CD4-positive, CD25-positive, alpha-beta regulatory T cell (primary cell): Measurements from ENCODE around the gene MARCOL. TPM values are rescaled to one million over a fixed set of nuclear protein-coding genes. Genes with fewer than 3 reads are reported as not detected.

Experiments used
- ATAC-seq, 2 donors: fragments of 150-1000 bp; cut with Tn5 transposase; one replicate each; pipeline ENCODE4 v1.10.0; 2021; ENCODE audit warnings: low read depth in 2 of 2, moderate number of reproducible peaks in 2 of 2, moderate library complexity in 1 of 2
- DNase-seq, 3 donors: peaks; one replicate each; pipeline versions ENCODE4 v3.0.0 to v3.0.0-alpha.2; 2012 to 2022; ENCODE audit warnings: mixed read lengths in 1 of 3
- H3K27ac ChIP-seq: one replicate; pipeline ENCODE4 v1.7.0; 2013; ENCODE audit warnings: mild to moderate bottlenecking, low read length; ENCODE audit not compliant: insufficient read depth, poor library complexity, severe bottlenecking
- H3K27me3 ChIP-seq: one replicate; pipeline ENCODE4 v1.7.0; 2013; ENCODE audit warnings: low read length; ENCODE audit not compliant: control insufficient read depth, insufficient read depth
- H3K36me3 ChIP-seq: one replicate; pipeline ENCODE4 v1.7.0; 2013; ENCODE audit warnings: mild to moderate bottlenecking, low read length, moderate library complexity; ENCODE audit not compliant: control insufficient read depth, insufficient read depth
- H3K4me1 ChIP-seq: 2 replicates; pipeline ENCODE4 v1.7.0; 2013; ENCODE audit warnings: mild to moderate bottlenecking, low read length; ENCODE audit not compliant: insufficient read depth, control insufficient read depth, poor library complexity, severe bottlenecking
- H3K4me3 ChIP-seq: one replicate; pipeline ENCODE4 v1.7.0; 2013; ENCODE audit warnings: low read depth, mild to moderate bottlenecking, low read length, moderate library complexity
- H3K9me3 ChIP-seq, 2 experiments: 1 replicate in 1 of 2; 2 replicates in 1 of 2; pipeline ENCODE4 v1.7.0; 2013; ENCODE audit warnings: low read length in 2 of 2, mild to moderate bottlenecking in 1 of 2, moderate library complexity in 1 of 2; ENCODE audit not compliant: control insufficient read depth in 2 of 2
- H3K27ac Mint-ChIP-seq, 3 donors: one replicate each; pipeline ENCODE4 v1.8.0; 2020 to 2022; ENCODE audit warnings: mild to moderate bottlenecking in 3 of 3, mixed read lengths in 3 of 3, moderate library complexity in 2 of 3
- H3K27me3 Mint-ChIP-seq: one replicate; pipeline ENCODE4 v1.8.0; 2022; ENCODE audit warnings: mild to moderate bottlenecking, mixed read lengths
- H3K36me3 Mint-ChIP-seq: one replicate; pipeline ENCODE4 v1.8.0; 2020; ENCODE audit warnings: mixed read lengths
- H3K4me1 Mint-ChIP-seq, 4 donors: one replicate each; pipeline ENCODE4 v1.8.0; 2020 to 2022; ENCODE audit warnings: mixed read lengths in 4 of 4, mild to moderate bottlenecking in 1 of 4
- H3K4me3 Mint-ChIP-seq, 4 donors: one replicate each; pipeline ENCODE4 v1.8.0; 2020 to 2022; ENCODE audit warnings: mild to moderate bottlenecking in 4 of 4, mixed read lengths in 4 of 4, moderate library complexity in 3 of 4
- H3K9me3 Mint-ChIP-seq, 7 donors: one replicate each; pipeline ENCODE4 v1.8.0; 2020 to 2022; ENCODE audit warnings: mixed read lengths in 7 of 7, mild to moderate bottlenecking in 3 of 7, moderate library complexity in 2 of 7
- polyA plus RNA-seq, 4 donors: library from polyadenylated mRNA; unstranded; fragments of 300-500 nt; fragmentation: Illumina TruSeq; gene quantifications; one replicate each; pipeline ENCODE4 v1.2.3, GENCODE V29; 2021
- total RNA-seq: library from RNA; stranded (reverse); gene quantifications from one replicate; pipeline ENCODE4 v1.2.3, GENCODE V29; 2022

The MARCOL gene
- total and polyA plus RNA-seq, 5 donors from 2014 or later: not detected

DNA sequence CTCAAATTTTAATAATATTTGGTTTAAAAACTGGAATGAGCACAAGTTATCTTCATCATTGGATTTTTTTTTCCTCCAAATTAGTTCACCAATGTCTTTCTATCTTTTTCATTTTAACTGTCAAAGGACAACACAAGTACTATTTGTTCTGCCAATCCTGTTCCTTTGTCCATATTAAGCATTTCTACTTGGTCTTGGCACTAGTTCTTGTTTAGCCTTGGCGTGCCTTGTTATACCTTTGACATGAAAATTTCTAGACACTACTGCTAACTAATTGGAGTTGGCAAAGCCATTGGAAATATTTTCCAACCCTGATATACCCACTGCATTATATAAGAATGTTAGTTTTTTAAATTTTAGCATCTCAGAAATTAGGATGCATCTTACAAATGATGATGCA lies 31.7 kb upstream of the MARCOL start:
- ATAC-seq: no peak
- H3K4me1 Mint-ChIP-seq: no peaks in the 10 kb centered on the region
- DNase-seq: no peak
- no peaks in the 10 kb centered on the region for H3K36me3 ChIP-seq
- no peak overlapping the region for H3K27ac ChIP-seq
- H3K36me3 Mint-ChIP-seq: no peaks in the 10 kb centered on the region
- peaks cover 0 to 2% (median 0%) of the 10 kb centered on the region in 7 donors for H3K9me3 Mint-ChIP-seq
- no peak overlapping the region for H3K4me3 Mint-ChIP-seq
- no peaks in the 10 kb centered on the region for H3K9me3 ChIP-seq
- H3K27me3 ChIP-seq: no peaks in the 10 kb centered on the region
- no peak overlapping the region for H3K27ac Mint-ChIP-seq
- no peaks in the 10 kb centered on the region for H3K27me3 Mint-ChIP-seq
- no peaks in the 10 kb centered on the region for H3K4me1 ChIP-seq
- H3K4me3 ChIP-seq: no peak overlapping the region

- no peaks in the 10 kb centered on the region for H3K9me3 ChIP-seq
- H3K27ac Mint-ChIP-seq: no peak overlapping the region
- no peak overlapping the region for H3K27ac ChIP-seq
- no peaks in the 10 kb centered on the region for H3K27me3 ChIP-seq
- H3K4me1 Mint-ChIP-seq: no peaks in the 10 kb centered on the region
- H3K27me3 Mint-ChIP-seq: no peaks in the 10 kb centered on the region
- no peaks in the 10 kb centered on the region for H3K36me3 ChIP-seq
- no peak overlapping the region for H3K4me3 ChIP-seq
- ATAC-seq (no peak), DNase-seq (no peak)
- no peaks in the 10 kb centered on the region for H3K36me3 Mint-ChIP-seq
- peaks cover 0 to 2% (median 0%) of the 10 kb centered on the region in 7 donors for H3K9me3 Mint-ChIP-seq
- no peak overlapping the region for H3K4me3 Mint-ChIP-seq
- no peaks in the 10 kb centered on the region for H3K4me1 ChIP-seq
These were observed 30.1 kb upstream of the MARCOL start for GRCh38 chr5:148208226-148208625.

DNA sequence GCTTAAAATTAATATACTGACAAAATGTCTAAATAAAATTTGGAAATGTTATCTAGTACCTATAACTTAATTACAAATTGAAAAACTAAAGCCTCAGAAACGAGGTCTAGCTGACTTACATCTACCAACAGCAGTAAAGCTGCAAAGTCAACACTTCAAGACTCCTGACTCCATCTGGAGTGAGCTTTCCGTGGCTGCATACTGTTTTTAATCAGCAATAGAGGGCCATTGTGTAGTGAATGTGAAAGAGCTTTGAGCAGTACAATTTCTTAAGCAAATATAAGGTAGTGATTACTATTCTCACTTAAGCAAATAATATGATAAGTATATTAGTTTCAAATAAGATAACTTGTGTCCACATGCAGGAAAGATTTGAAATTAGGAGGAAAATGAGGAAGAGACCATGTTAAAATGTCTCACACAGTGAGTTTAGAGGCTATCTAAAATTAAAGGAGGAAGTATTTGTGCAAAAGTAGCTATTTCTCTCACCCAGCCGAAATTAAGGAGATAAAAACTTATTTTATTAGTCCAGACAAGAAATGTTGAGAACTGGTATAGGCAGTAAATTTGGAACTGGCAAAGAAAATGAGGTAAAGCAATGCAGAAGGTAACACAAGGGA lies 29.1 kb upstream of the MARCOL start:
- no peaks in the 10 kb centered on the region for H3K36me3 Mint-ChIP-seq
- H3K27me3 Mint-ChIP-seq: no peaks in the 10 kb centered on the region
- Histone ChIP-seq H3K27ac (no peak overlapping the region), H3K4me1 (no peaks in the 10 kb centered on the region), H3K9me3 (no peaks in the 10 kb centered on the region), H3K4me3 (no peak overlapping the region), H3K36me3 (no peaks in the 10 kb centered on the region), H3K27me3 (no peaks in the 10 kb centered on the region)
- no peak overlapping the region for H3K27ac Mint-ChIP-seq
- no peaks in the 10 kb centered on the region for H3K4me1 Mint-ChIP-seq
- ATAC-seq (no peak), DNase-seq (no peak)
- H3K4me3 Mint-ChIP-seq: no peak overlapping the region
- peaks cover 0 to 1% (median 0%) of the 10 kb centered on the region in 7 donors for H3K9me3 Mint-ChIP-seq

- H3K36me3 ChIP-seq: no peaks in the 10 kb centered on the region
- ATAC-seq (no peak), DNase-seq (no peak)
- peaks cover 0 to 2% (median 0%) of the 10 kb centered on the region in 7 donors for H3K9me3 Mint-ChIP-seq
- H3K27me3 ChIP-seq: no peaks in the 10 kb centered on the region
- H3K9me3 ChIP-seq: no peaks in the 10 kb centered on the region
- no peaks in the 10 kb centered on the region for H3K4me1 ChIP-seq
- no peak overlapping the region for H3K4me3 Mint-ChIP-seq
- H3K27ac ChIP-seq: no peak overlapping the region
- no peak overlapping the region for H3K27ac Mint-ChIP-seq
- no peaks in the 10 kb centered on the region for H3K4me1 Mint-ChIP-seq
- peaks cover 4% of the 10 kb centered on the region for H3K27me3 Mint-ChIP-seq
- H3K36me3 Mint-ChIP-seq: no peaks in the 10 kb centered on the region
- H3K4me3 ChIP-seq: no peak overlapping the region
These were observed 23.6 kb upstream of the MARCOL start for GRCh38 chr5:148214665-148215185.

DNA sequence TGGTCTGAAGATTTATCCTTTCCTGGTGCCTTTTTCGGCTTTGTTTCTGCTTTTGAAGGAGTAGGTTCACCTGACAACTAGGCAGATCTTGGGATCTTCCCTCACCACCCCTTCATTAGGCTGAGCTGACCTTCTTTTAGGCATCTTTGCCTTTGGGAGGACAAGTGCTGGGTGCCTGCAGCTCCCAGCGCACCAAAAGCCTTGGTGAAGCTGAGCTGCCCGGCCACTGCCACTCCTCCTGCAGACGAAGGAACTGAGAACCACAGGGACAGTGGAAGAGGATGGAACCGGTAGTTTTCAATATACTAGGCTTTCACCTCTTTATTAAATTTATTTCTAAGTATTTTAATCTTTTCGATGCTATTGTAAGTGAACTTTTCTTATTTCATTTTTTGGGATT lies 16.8 kb upstream of the MARCOL start:
- ATAC-seq (no peak), DNase-seq (no peak)
- no peak overlapping the region for H3K4me3 ChIP-seq
- Mint-ChIP-seq H3K27me3 (peaks cover 4% of the 10 kb centered on the region), H3K36me3 (no peaks in the 10 kb centered on the region), H3K4me3 (no peak overlapping the region), H3K4me1 (no peaks in the 10 kb centered on the region), H3K9me3 (peaks cover 0 to 3% (median 1%) of the 10 kb centered on the region in 7 donors), H3K27ac (no peak overlapping the region)
- no peaks in the 10 kb centered on the region for H3K4me1 ChIP-seq
- no peaks in the 10 kb centered on the region for H3K36me3 ChIP-seq
- no peak overlapping the region for H3K27ac ChIP-seq
- no peaks in the 10 kb centered on the region for H3K9me3 ChIP-seq
- H3K27me3 ChIP-seq: no peaks in the 10 kb centered on the region

GRCh38 chr5:148224117-148224742 lies 14.1 kb upstream of the MARCOL start:
- H3K36me3 ChIP-seq: no peaks in the 10 kb centered on the region
- H3K27me3 ChIP-seq: no peaks in the 10 kb centered on the region
- Mint-ChIP-seq H3K4me1 (no peaks in the 10 kb centered on the region), H3K4me3 (no peak overlapping the region), H3K36me3 (no peaks in the 10 kb centered on the region), H3K27me3 (no peaks in the 10 kb centered on the region), H3K9me3 (peaks cover 0 to 3% (median 1%) of the 10 kb centered on the region in 7 donors), H3K27ac (no peak overlapping the region)
- H3K27ac ChIP-seq: no peak overlapping the region
- H3K9me3 ChIP-seq: no peaks in the 10 kb centered on the region
- H3K4me3 ChIP-seq: no peak overlapping the region
- DNase-seq: no peak
- ATAC-seq: no peak
- H3K4me1 ChIP-seq: no peaks in the 10 kb centered on the region

- Mint-ChIP-seq H3K27me3 (no peaks in the 10 kb centered on the region), H3K27ac (peak overlapping the region in 1 of 3 donors; percentile 76), H3K4me3 (no peak overlapping the region), H3K9me3 (peaks cover 0 to 3% (median 2%) of the 10 kb centered on the region in 7 donors), H3K4me1 (no peaks in the 10 kb centered on the region), H3K36me3 (no peaks in the 10 kb centered on the region)
- DNase-seq: no peak
- H3K9me3 ChIP-seq: no peaks in the 10 kb centered on the region
- H3K4me3 ChIP-seq: no peak overlapping the region
- H3K36me3 ChIP-seq: no peaks in the 10 kb centered on the region
- H3K4me1 ChIP-seq: no peaks in the 10 kb centered on the region
- H3K27me3 ChIP-seq: no peaks in the 10 kb centered on the region
- H3K27ac ChIP-seq: no peak overlapping the region
- no peak for ATAC-seq
These were observed 9.8 kb upstream of the MARCOL start for GRCh38 chr5:148228392-148228984.
